ENCODE measurements around the gene QSOX1.

The QSOX1 gene

DNA sequence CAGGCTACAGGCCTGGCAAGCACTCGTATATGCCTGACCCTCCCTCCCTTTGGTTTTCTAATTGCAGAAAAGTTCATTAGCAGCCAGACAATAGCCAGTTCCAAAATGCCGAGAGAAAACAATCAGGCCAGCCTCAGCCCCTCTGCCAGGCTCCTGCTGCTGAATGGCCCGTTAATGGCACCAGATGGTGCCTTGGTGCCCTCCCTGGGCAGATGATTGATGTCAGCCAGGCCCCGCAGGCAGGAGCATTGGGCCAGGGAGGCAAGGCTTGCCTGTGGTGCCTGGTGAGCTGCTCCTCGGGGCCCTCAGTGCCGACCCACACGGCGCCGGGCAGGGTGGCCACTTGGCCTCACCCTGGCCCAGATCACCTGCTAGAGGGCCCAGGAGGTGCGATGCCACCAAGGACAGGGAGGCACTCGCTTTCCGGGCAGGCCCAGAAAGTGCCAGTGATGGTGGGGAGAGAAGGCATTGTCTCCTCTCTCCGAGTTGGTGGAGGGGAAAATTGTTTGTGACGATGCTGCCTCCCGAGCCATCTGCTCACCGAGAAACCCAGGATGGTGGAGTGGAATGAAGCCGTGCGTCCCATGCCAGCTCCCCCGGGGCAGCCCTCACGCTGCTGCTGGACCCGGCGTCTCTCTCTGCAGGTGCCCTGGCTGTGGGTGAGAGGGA is 28.1 kb downstream of the QSOX1 start:
- in situ Hi-C loops (cut with HindIII; ENCODE audit: low pct_ligation_motif_present, low pct_unique_long_range_greater_than_20kb, low sequenced_read_pairs), result no loop called here
- no peak for DNase-seq

DNA sequence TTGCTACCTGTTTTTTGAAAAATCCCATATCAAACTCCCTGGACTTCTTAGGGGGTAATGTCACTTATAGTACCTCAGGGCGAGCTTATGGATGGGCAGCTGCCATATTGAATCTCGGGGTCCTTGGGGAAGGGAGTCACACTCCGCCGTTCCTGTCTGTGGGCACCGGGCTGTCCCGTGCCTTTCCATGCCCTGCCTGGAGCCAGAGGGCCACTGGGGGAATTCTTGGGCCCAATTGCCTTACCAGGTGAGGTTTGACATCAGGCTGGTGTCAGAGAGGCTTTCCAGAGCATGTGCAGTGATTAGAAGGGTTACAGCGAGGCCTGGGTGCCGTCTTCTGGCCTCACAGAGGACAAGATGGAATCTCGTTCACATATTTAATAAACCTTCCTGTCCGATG is 28.8 kb downstream of the QSOX1 start:
- no peak for DNase-seq
- in situ Hi-C loops (cut with HindIII; ENCODE audit: low pct_ligation_motif_present, low pct_unique_long_range_greater_than_20kb, low sequenced_read_pairs), result no loop called here

DNA sequence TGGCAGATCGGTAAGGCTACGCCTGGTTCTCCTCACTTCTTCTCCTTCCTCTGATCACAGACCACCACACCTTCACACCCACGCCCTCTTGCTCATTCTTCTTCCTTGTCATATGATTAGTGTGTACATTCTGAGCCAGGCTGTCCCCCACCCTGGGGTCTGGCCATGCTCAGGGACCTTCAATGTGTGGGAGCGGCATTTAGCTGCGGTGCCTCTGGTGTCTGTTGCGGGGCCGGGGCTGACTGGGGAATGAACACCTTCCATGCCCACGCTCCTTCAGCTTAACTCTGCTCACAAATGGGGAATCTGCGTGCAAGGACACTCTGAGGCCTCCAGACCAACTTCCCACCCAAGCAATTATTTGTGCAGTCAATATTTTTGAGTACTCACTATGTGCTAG is 29.4 kb downstream of the QSOX1 start:
- in situ Hi-C loops (cut with HindIII; ENCODE audit: low pct_ligation_motif_present, low pct_unique_long_range_greater_than_20kb, low sequenced_read_pairs), result no loop called here
- no peak for DNase-seq

DNA sequence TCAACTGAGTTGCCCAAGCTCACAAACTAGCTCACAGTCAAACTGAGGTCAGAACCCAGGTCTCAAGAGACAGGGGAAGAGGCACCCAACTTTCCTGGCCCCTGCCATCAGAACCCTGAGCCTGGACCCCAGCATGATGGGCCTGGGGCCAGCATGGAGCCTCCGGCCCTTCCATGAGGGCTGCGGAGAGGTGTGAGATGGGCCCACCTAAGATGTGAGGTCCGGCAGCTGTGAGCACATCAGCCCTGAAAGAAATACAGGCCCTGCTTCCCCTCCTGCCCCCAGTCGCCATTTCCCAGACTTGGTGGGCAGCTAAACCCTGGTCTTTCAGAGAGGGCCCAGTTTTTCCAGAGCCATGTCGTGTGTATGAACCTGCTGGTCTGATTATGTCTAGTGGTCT is 30.6 kb downstream of the QSOX1 start:
- no peak for DNase-seq
- in situ Hi-C loops (cut with HindIII; ENCODE audit: low pct_ligation_motif_present, low pct_unique_long_range_greater_than_20kb, low sequenced_read_pairs), result no loop called here

DNA sequence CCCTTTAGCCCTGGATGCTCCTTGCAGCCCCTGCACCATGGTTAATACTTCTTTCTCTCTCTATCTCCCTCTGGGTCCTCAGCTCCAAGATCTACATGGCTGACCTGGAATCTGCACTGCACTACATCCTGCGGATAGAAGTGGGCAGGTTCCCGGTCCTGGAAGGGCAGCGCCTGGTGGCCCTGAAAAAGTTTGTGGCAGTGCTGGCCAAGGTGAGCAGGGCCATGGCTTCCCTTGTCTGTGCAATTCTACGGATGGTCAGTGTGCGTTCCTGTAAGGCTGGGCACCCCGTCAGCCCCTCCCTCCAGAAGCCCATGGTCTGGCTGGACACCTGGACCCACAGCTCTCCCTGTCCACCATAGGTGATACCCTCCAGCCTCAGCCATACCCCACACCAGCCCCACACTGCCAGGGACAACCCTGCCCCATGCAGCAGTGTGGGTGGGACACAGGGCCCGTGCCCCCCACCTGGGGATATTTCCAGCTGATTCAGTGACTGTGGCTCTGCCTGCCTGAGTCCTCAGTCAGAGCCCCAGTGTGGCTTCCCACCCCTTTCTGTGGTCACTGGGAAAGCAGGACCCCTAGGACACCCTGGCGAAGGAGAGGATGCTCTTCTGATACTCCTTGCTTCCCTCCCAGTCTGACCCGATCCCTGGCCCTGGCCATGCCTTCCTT is 31.4 kb downstream of the QSOX1 start:
- in situ Hi-C loops (cut with HindIII; ENCODE audit: low pct_ligation_motif_present, low pct_unique_long_range_greater_than_20kb, low sequenced_read_pairs), result no loop called here
- no peak for DNase-seq

DNA sequence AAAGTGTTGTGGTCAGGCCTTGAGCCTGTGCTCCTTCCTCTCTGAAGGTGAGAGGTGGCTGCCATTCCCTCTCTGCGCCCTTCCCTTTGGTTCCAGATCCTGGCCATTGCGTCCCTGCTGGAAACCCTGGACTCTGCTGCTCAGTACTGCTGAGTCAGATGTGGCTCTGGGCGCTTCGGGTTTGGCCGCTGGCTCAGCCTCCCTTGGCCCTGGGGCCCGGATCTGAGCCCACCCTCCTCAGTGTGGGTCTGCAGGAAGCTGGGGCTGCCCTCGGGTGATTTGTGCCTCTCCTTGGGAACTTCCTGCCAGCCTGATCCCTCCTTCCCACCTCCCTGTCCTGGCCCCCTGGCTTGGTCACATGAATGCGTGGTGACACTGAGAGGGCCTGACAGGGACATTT is 32.2 kb downstream of the QSOX1 start:
- in situ Hi-C loops (cut with HindIII; ENCODE audit: low pct_ligation_motif_present, low pct_unique_long_range_greater_than_20kb, low sequenced_read_pairs), result no loop called here
- DNase-seq, result no peak

DNA sequence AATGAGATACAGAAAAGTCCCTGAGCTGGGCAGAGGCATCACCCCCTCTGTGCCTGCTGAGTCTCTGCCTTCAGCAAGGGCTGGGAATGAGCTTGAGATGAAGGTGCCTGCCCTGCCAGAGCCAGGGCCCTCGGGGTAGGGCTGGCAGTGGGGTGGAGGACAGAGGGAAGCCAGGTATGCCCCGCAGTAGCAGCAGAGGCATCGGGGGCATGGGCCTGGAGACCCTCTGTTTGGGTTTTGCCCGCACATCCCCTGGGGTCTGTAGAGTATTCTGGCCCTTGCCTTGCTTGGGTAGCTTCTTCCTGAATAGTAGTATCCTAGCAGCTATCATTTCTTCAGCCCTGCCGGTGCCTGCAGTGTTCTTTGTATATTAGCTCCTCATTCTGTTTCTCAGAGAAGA is 33.0 kb downstream of the QSOX1 start:
- in situ Hi-C loops (cut with HindIII; ENCODE audit: low pct_ligation_motif_present, low pct_unique_long_range_greater_than_20kb, low sequenced_read_pairs), result no loop called here
- DNase-seq, result no peak

DNA sequence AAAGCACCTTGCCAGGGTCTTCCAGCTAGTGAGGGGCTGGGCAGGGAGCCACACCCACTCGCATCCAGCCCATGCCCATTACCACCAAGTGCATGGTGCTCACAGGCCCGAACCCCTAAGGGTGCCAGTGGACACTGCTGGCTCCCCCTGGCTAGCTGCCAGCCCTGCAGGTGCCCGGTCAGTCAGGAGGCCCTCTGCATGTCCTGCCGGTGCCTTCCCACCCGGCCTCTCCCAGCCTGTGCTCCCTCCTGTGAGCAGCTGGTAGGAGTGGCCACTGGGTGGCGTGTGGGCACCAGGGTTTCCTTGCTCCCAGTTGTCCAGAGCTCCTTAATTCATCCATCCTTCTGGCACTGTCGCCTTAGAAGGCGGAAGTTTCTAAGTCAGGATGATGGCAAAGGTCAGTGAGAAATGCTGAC is 33.4 kb downstream of the QSOX1 start:
- in situ Hi-C loops (cut with HindIII; ENCODE audit: low pct_ligation_motif_present, low pct_unique_long_range_greater_than_20kb, low sequenced_read_pairs), result no loop called here
- peak; percentile 75 for DNase-seq

DNA sequence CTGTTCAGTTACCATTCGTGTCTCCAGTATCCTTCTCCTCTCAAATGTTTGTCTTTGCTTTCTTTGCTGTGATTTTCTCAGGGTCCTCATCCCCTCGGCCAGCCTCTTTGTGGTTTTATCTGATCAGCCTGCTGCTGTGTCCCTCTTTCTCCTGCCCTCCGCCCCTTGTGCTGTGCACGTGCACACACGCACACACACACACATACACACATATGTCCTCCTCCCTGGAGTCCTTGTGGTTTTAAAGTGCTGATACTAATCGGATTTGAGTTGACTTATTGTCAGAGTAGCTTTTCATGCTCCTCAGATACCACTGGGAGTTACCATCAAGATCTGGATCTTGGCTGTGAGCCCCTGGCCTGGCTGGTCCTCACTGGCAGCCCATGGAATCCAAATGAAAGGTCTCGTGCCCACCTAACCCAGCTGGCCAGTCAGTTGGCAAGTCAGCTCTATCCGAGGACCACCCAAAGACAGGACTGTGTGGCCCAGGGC is 34.1 kb downstream of the QSOX1 start:
- DNase-seq, result no peak
- in situ Hi-C loops (cut with HindIII; ENCODE audit: low pct_ligation_motif_present, low pct_unique_long_range_greater_than_20kb, low sequenced_read_pairs), result no loop called here

DNA sequence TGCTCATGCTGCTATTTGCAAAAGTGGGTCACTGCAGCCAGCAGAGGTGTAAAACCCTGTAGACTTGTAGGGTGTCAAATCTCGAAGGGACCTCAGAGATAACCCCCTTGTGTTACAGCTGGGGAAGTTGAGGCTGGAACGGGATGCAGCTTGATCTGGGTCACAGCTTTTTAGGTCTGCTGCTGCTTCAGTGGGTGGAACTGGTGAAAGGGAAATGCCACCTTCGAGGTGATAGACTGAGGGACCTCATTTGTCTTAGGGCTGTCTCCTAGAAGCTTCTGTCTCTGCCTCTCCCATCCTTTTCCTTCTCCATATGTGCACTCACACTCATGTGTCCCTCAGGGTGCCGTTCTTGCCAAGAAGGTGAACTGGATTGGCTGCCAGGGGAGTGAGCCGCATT is 35.4 kb downstream of the QSOX1 start:
- no peak for DNase-seq

DNA sequence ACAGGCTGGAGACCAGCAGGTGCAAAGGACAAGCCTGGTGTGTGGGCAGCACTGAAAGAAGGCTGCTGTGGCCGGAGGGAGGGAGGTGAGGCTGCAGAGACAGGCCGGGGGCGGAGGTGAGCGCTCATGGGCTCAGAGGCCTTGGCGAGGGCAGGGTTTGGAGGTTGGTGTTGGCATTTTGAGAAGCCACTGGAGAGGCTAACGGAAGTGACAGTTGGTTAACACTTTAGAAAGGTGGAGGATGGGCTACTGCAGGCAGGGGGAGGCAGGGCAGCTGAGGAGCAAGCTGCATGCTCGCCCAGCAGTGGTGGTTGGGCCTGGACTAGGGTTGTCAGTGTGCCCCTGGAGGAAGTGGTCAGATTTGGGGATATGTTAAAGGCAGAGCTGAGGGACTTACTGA is 37.5 kb downstream of the QSOX1 start:
- DNase-seq, result no peak
- in situ Hi-C loops (cut with HindIII; ENCODE audit: low pct_ligation_motif_present, low pct_unique_long_range_greater_than_20kb, low sequenced_read_pairs), result no loop called here

More for the DNA sequence above, 35.4 kb downstream of the QSOX1 start:
- in situ Hi-C loops (cut with HindIII; ENCODE audit: low pct_ligation_motif_present, low pct_unique_long_range_greater_than_20kb, low sequenced_read_pairs), result no loop called here

DNA sequence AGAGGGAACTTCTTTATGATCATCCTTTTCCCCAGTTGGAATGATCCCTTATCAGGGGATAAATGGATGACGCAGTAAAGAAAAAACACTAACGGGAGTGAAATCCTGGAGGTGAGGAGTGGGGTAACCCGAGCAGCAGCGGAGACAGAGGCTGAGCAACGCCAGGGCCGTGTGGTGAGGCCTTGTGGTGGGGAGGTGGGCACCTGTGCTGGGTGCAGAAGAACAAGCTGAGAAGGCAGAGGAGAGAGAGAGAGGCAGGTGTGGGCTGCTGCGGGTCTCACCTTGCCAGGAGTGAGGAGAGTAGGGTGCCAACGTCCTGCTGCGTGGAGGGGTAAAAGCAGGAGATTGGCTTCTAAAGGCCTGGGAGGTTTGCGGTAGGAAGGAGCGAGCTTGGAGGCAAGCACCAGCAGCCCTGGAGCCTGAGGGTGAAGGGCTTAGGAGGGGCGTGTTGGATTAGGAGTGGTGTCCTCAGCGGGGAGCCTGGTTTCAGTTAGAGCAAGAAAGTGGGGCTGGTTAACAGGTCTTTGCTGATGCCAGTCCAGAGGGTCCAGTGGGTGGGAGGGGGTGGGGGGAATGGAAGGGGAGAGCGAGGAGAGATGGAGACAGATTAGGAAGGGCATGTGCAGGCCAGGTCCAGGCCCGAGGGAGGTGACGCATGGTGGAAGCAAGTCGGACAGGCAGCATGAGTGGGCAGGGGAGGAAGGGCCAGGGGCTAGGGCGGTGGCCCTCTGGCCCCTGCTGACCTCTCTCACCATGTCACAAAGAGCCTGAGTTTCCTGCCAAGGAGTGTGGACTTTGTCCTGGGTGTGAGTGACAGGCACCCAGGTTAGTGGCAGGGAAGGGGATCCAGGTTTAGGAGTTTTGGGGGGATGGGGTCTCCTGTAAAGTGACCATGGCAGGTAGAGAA is 38.7 kb downstream of the QSOX1 start:
- no peak for DNase-seq
- in situ Hi-C loops (cut with HindIII; ENCODE audit: low pct_ligation_motif_present, low pct_unique_long_range_greater_than_20kb, low sequenced_read_pairs), result no loop called here

DNA sequence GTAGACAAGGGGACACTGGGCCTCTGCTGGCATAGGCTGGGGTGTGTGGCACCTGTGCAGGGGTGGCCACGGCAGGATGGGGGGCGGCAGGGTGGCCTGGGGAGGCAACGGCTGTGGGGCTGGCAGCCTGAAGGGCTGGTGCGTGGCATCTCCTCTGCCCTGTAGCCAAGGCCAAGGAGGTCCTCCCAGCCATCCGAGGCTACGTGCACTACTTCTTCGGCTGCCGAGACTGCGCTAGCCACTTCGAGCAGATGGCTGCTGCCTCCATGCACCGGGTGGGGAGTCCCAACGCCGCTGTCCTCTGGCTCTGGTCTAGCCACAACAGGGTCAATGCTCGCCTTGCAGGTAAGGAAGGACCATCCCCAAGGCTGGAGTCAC is 39.4 kb downstream of the QSOX1 start:
- in situ Hi-C loops (cut with HindIII; ENCODE audit: low pct_ligation_motif_present, low pct_unique_long_range_greater_than_20kb, low sequenced_read_pairs), result no loop called here
- no peak for DNase-seq

DNA sequence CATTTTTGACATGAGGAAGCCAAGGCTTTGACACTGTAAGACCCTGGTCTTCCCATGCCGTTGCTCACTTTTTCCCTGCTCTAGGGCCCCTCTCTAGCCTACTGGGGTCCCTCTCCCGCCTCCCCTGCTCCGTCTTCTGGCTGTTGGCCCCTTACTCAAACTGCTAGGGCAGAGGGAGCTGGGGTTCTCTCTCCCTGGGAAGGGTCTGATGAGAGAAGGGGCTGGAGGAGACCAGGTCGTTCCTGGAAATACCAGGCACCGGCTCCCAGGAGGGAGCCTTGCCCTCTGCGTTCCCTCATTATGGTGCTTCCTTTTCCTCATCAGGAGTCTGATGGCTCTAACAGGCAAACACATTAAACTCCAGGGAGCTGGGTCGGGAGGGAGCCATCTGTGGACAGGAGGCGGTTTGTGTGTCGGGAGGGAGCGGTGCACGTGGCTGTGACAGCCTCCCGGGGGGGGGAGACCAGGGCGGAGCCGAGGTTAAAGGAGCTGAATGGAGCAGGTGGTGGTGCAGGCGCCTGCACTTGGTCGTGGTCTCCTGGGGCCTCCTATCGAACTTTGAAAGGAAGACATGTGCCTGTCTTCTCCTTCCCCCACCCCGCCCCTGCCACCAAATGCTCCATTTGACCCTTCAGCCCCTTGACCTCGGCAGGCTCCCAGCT is 40.0 kb downstream of the QSOX1 start:
- in situ Hi-C loops (cut with HindIII; ENCODE audit: low pct_ligation_motif_present, low pct_unique_long_range_greater_than_20kb, low sequenced_read_pairs), result no loop called here
- DNase-seq, result no peak

DNA sequence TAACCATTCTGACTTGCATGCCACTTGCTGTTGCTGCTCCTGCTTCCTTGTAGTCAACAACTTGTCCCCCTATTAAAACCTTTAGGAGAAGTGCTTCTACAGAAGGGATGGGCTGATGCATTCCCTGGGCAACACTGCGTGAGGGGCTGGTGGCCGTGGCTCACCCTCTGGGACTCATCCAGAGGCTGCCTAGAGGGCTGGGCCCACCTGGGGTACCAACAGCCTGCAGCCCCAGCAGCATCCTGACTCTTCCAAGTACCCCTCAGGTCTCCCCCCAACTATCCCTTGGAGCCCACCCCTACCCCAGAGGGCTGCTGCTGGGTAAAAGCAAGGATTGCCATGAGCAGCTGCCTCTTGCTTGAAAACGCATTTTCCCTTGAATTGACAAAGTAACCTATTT is 40.7 kb downstream of the QSOX1 start:
- no peak for DNase-seq
- in situ Hi-C loops (cut with HindIII; ENCODE audit: low pct_ligation_motif_present, low pct_unique_long_range_greater_than_20kb, low sequenced_read_pairs), result no loop called here

DNA sequence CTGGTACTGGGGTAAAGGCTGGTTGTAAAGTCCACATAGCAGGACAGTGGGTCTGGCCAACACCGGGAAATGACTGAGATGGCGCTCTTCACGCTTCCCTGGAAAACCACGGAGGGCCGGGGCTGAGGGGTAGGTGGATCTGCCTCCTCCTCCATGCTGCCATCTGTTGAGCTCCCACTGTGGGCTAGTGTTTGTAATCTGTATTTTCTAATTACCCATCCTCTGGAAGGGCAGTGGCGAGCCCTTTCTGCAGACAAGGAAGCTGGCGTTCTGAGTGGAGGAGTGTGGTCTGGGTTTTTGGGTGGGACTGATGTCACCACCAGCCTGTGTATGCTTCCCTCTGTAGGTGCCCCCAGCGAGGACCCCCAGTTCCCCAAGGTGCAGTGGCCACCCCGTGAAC is 41.2 kb downstream of the QSOX1 start:
- no peak for DNase-seq
- in situ Hi-C loops (cut with HindIII; ENCODE audit: low pct_ligation_motif_present, low pct_unique_long_range_greater_than_20kb, low sequenced_read_pairs), result no loop called here

DNA sequence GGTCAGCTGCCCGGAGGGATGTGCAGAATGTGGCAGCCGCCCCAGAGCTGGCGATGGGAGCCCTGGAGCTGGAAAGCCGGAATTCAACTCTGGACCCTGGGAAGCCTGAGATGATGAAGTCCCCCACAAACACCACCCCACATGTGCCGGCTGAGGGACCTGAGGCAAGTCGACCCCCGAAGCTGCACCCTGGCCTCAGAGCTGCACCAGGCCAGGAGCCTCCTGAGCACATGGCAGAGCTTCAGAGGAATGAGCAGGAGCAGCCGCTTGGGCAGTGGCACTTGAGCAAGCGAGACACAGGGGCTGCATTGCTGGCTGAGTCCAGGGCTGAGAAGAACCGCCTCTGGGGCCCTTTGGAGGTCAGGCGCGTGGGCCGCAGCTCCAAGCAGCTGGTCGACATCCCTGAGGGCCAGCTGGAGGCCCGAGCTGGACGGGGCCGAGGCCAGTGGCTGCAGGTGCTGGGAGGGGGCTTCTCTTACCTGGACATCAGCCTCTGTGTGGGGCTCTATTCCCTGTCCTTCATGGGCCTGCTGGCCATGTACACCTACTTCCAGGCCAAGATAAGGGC is 41.9 kb downstream of the QSOX1 start:
- in situ Hi-C loops (cut with HindIII; ENCODE audit: low pct_ligation_motif_present, low pct_unique_long_range_greater_than_20kb, low sequenced_read_pairs), result no loop called here
- no peak for DNase-seq

DNA sequence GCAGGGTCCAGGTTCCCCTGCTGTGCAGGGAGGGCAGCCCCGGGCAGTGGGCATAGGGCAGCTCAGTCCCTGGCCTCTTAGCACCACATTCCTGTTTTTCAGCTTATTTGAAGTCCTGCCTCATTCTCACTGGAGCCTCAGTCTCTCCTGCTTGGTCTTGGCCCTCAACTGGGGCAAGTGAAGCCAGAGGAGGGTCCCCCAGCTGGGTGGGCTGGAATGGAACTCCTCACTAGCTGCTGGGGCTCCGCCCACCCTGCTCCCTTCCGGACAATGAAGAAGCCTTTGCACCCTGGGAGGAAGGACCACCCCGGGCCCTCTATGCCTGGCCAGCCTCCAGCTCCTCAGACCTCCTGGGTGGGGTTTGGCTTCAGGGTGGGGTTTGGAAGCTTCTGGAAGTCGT is 42.6 kb downstream of the QSOX1 start:
- in situ Hi-C loops (cut with HindIII; ENCODE audit: low pct_ligation_motif_present, low pct_unique_long_range_greater_than_20kb, low sequenced_read_pairs), result no loop called here
- no peak for DNase-seq

DNA sequence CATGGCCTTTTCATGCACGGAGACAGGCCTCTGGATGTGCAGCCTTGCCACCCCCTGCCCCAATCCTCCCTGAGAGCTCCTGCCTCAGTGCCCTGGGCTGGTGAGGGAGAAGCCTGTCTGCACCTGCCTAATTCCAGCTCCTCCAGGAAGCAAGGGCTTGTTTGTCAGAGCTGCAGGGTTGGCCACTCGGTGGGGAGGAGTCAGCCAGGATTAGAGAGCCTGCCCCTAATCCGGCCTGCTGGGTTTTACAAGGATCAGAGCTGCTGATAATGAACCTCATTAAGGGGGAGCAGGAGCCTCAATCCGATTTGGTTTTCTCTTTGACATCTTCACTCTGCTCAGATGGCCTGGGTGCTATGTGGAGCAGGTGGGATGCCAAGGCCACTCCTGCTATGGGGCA is 43.5 kb downstream of the QSOX1 start:
- in situ Hi-C loops (cut with HindIII; ENCODE audit: low pct_ligation_motif_present, low pct_unique_long_range_greater_than_20kb, low sequenced_read_pairs), result no loop called here
- DNase-seq, result no peak
